GM19467 (cell line): ENCODE results near the gene PDZRN4.

Source experiments
- ATAC-seq: cut with Tn5 transposase; IDR thresholded peaks from one replicate; pipeline ENCODE4 v1.9.1; 2021; ENCODE audit warnings: mild to moderate bottlenecking, moderate library complexity; ENCODE audit not compliant: unreplicated experiment

The PDZRN4 gene

GRCh38 chr12:41441180-41441579 lies 253.1 kb downstream of the PDZRN4 start:
- no peak for ATAC-seq

- no peak for ATAC-seq
Observed at GRCh38 chr12:41442896-41443295, 254.8 kb downstream of the PDZRN4 start.

DNA sequence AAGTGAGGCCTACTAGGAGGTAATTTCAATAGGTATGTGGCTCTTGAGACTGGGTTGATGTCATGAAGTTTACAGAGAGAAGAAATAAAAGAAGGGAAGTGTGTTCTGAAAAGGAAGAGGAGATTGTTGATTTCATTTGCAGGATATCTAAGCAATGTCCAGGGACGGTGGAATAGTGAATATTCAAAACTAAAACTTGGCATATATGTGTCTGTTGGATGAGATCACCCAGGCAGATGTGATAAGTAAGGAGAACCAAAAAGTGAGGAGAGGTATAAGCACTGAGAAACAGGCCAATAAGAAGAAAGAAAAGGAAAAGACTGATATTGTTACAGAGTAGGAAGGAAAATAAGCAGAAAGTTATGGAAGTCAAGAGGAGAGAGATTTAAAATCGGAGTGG lies 255.6 kb downstream of the PDZRN4 start:
- ATAC-seq, result no peak

GRCh38 chr12:41452838-41453407 lies 264.8 kb downstream of the PDZRN4 start:
- ATAC-seq, result no peak

- no peak for ATAC-seq
Observed at GRCh38 chr12:41453409-41453808, 265.3 kb downstream of the PDZRN4 start.

DNA sequence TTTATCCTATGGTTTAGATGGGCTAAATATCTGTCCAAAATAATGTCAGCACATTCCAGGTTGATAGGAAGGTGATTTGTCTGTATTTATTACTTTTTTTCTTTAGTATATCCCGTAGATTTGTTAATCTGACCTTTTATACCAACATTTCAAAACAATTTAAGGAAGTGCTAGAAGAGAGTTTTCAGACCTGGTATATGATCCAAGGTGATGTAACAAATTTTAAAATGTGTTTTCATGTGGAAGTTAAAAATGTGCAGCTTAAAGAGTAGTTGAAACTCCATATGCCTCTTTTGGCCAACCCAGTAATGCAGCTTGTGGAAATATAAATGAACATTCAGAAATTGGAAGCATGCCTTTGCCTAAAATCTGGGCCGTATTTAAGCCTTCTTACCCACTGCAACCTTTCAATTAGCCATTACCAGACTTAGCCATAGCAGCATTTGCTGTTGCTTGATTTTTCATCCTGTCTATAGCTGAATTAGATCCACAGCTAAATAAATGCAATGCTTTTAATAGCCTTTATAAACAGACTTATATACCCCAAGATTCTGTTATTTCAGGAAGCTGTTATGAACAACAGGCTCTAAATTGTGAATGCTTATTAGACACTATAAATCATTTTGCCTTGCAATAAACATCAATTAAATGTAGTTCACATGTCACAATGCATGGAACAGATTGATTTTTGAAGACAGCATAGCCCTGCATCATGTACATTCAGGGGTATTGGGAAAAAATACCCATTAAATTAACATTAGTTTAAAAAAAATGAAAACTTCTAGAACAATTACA lies 271.2 kb downstream of the PDZRN4 start:
- ATAC-seq, result no peak

GRCh38 chr12:41459906-41460214 lies 271.7 kb downstream of the PDZRN4 start:
- no peak for ATAC-seq

DNA sequence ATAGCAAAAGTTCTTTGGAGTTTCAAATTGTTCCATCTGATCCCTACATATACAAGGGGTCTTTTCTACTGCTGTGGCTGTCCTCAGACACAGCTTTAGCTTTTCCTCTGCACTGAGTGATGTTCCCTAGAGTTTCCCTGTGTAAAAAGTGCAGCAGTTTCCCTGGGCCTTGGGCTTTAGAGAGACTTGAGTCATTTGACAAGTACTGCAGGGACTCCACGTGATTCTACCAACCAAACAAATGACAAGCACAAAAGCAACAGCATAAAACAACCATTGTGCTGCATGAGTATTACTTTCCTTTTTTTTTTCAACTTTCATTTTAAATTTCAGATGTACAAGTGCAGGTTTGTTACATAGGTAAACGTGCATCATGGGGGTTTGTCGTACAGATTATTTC lies 272.8 kb downstream of the PDZRN4 start:
- no peak for ATAC-seq

GRCh38 chr12:41462312-41462711 lies 274.2 kb downstream of the PDZRN4 start:
- ATAC-seq, result no peak

GRCh38 chr12:41465526-41465925 lies 277.4 kb downstream of the PDZRN4 start:
- no peak for ATAC-seq

DNA sequence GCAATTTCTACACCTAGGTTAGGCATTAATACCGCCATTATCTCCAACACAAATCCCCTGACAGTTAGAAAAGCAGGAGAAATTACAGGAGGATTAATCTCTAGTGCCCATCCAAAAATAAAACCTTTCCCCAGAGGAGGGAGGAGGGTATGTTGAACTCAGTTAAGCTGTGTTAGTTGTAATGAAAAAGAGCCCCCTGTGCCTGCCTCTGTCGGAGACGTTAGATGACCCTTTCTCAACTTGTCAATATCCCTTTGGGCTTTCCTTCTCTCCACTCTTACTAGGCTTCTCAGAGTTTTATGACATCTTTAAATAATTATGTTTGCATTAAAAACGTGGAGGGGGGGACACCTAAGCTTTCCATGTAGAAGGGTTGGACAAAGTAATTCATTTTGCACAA lies 278.2 kb downstream of the PDZRN4 start:
- no peak for ATAC-seq

DNA sequence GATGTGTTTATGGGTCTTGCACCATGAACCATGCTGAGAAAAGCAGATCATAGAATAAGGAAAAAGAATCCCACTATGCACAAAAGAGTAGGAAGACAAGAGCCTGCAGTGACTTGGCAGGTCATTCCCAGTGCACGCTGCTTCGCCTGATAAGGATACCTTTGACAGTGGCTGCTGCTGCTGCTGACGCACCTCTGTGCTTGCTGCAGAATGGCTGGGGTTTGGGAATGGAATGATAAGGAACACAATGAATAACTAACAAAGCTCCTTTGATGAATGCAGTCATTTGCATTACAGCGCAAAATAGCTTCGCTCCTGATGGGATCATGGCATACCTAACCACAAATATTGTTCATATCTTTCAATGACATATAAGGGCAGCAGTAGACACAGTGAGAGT lies 278.7 kb downstream of the PDZRN4 start:
- ATAC-seq, result no peak

DNA sequence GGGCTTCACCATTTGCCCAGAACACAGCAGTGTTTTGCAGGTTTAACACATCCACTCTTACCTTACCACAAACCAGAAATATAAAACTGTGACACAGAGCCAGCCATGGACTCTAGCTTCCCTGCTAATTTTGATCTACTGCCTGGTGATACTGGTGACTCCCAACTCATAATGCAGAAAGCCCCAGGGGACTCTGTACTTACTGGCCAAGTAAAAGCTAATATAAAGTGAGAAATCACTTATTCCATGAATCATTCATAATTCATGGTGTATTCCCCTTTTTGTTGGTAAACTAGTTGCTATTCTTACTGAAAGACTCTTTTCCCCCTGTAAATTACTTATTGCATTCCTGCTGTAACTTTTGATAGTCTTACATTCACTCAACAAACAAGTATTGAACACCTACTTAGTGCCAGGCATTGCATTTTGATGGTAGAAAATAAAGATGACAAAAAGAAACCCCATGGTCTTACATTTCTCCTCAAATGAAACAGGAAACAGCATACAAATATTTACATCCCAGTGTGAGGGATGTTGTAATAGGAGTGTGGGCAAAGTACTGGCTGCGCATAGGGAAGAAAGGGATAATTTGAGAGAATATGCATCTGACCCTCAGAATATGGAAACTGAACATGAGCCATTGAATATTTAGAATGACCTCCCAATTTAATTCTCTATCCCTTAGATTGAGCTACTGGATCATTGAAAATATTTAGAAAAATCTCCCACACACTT lies 279.6 kb downstream of the PDZRN4 start:
- ATAC-seq, result no peak

DNA sequence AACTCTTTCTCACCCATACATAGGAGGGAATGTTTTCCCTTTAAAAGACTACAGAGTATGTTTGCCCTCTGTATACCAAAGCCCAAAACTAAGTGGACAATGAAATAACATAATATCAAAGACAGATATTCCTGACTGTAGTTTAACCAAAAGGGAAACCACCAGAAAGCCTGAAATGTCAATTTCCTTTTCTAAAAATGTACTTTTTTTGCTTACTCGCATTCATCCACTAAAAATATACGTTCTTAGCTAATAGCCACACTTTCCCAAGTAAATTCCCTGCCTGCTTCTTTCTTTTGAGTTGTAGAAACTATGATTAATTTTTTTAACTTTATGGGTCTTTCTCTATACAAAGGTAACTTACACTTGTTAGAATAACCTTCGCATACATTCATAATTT lies 280.2 kb downstream of the PDZRN4 start:
- no peak for ATAC-seq

GRCh38 chr12:41468756-41469155 lies 280.6 kb downstream of the PDZRN4 start:
- no peak for ATAC-seq

GRCh38 chr12:41473441-41473840 lies 285.3 kb downstream of the PDZRN4 start:
- ATAC-seq, result no peak

- no peak for ATAC-seq
Observed at GRCh38 chr12:41474001-41474400, 285.9 kb downstream of the PDZRN4 start.

- ATAC-seq, result no peak
Observed at GRCh38 chr12:41476499-41477439, 288.6 kb downstream of the PDZRN4 start.

GRCh38 chr12:41479426-41479825 lies 291.3 kb downstream of the PDZRN4 start:
- no peak for ATAC-seq

DNA sequence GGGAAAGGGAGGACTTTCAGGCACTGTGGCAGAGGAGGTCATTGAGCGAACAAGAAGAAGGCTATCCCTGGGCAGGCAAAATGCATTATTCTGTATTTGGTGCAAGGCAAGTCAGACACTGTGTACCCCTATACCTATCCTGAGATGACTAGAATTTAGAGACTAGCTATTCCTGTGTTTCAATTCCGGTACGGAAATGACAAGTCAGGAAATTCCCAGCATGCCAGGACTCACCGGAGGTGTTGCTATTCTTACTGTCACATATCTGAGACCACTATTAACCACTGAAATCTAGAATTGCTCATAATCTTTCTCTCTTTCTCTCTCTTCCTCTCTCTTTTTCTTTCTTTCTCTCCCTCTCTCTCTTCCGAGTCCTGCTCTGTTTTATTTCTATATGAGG lies 297.1 kb downstream of the PDZRN4 start:
- no peak for ATAC-seq

GRCh38 chr12:41486718-41487117 lies 298.6 kb downstream of the PDZRN4 start:
- ATAC-seq, result no peak
